ENCODE data around the gene JAK1.

- no peak for TF ChIP-seq YY1 (IDR thresholded peaks at IDR 0.05; ENCODE audit: insufficient read depth, insufficient read length)
- TF ChIP-seq ZNF274 (IDR thresholded peaks at IDR 0.05; ENCODE audit: low read depth, low read length), result no peak
Measured at GRCh38 chr1:64920941-64921589, 45.3 kb downstream of the JAK1 start.

Data from NT2/D1 (cell line).